Thyroid gland (tissue), 4 donors: ENCODE measurements around the gene SCN8A.

Experiments used
- POLR2A ChIP-seq, 2 donors: fragments of 450-650 bp; IDR thresholded peaks; one replicate each; pipeline ENCODE4 v1.6.1; 2017; ENCODE audit warnings: antibody characterized with exemption in 2 of 2, mild to moderate bottlenecking in 2 of 2, moderate library complexity in 1 of 2
- TF ChIP-seq, protein P1 (sequence below), 6 experiments: fragments of 200-600 bp in 3 of 6; fragments of 450-650 bp in 3 of 6; sonication (generic) in 3 of 6; IDR thresholded peaks; one replicate each; pipeline ENCODE4 v1.5.1; 2016 to 2019; ENCODE audit warnings: antibody characterized with exemption in 6 of 6, mild to moderate bottlenecking in 2 of 6, inconsistent platforms in 1 of 6, moderate library complexity in 1 of 6

DNA sequence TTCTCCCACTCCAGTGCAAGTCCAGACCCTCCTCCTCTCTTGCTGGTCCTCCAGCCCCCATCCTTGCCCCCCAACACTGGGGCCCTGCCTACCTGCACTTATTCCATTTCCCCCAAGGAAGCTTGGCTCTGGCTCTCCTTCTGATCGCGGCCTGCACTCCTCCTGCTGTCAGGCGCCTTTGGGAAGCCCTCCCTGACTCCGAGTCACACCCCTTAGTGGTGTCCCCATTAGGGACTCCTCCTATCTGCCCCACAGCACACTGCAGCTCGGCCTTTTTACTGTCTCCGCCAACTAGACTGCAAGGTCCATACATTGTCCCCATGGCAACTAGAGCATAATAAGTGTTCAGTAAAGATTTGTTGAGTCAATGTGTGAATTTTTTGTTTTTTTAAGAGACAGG is 224.5 kb downstream of the SCN8A start:
- TF ChIP-seq, protein P1, sequence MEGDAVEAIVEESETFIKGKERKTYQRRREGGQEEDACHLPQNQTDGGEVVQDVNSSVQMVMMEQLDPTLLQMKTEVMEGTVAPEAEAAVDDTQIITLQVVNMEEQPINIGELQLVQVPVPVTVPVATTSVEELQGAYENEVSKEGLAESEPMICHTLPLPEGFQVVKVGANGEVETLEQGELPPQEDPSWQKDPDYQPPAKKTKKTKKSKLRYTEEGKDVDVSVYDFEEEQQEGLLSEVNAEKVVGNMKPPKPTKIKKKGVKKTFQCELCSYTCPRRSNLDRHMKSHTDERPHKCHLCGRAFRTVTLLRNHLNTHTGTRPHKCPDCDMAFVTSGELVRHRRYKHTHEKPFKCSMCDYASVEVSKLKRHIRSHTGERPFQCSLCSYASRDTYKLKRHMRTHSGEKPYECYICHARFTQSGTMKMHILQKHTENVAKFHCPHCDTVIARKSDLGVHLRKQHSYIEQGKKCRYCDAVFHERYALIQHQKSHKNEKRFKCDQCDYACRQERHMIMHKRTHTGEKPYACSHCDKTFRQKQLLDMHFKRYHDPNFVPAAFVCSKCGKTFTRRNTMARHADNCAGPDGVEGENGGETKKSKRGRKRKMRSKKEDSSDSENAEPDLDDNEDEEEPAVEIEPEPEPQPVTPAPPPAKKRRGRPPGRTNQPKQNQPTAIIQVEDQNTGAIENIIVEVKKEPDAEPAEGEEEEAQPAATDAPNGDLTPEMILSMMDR (IDR thresholded peaks at IDR 0.05): no peak
- TF ChIP-seq POLR2A (IDR thresholded peaks at IDR 0.05): no peak
